DMS53 (cell line): ENCODE data around the gene SAMD14.
"Not testable (repeated sequence)": the region's sequence is repeated elsewhere in the genome, so short reads cannot be mapped to it uniquely, and the experiment has no call there.

Experiments used
- DNase-seq: peaks from one replicate; lab custom pipeline; 2025; lab: John Stamatoyannopoulos, UW

SAMD14 gene

GRCh38 chr17:50074227-50074626 lies 55.7 kb downstream of the SAMD14 start:
- no peak for DNase-seq

GRCh38 chr17:50072925-50073324 lies 57.0 kb downstream of the SAMD14 start:
- DNase-seq: no peak

GRCh38 chr17:50072130-50072529 lies 57.8 kb downstream of the SAMD14 start:
- DNase-seq: no peak

GRCh38 chr17:50071692-50072091 lies 58.3 kb downstream of the SAMD14 start:
- DNase-seq: no peak

- no peak for DNase-seq
Observed at GRCh38 chr17:50070908-50071680, 58.9 kb downstream of the SAMD14 start.

GRCh38 chr17:50067996-50068395 lies 62.0 kb downstream of the SAMD14 start:
- DNase-seq: no peak

GRCh38 chr17:50066995-50067394 lies 63.0 kb downstream of the SAMD14 start:
- DNase-seq: no peak

GRCh38 chr17:50065056-50065455 lies 64.9 kb downstream of the SAMD14 start:
- no peak for DNase-seq

GRCh38 chr17:50064253-50065001 lies 65.5 kb downstream of the SAMD14 start:
- DNase-seq: no peak

- DNase-seq: no peak
Observed at GRCh38 chr17:50063561-50064252, 66.3 kb downstream of the SAMD14 start.

GRCh38 chr17:50062293-50063243 lies 67.4 kb downstream of the SAMD14 start:
- no peak for DNase-seq

GRCh38 chr17:50061713-50062045 lies 68.3 kb downstream of the SAMD14 start:
- not testable (repeated sequence) for DNase-seq

- no peak for DNase-seq
Observed at GRCh38 chr17:50060951-50061712, 68.8 kb downstream of the SAMD14 start.
